ENCODE results near the gene NHS.

The NHS gene

DNA sequence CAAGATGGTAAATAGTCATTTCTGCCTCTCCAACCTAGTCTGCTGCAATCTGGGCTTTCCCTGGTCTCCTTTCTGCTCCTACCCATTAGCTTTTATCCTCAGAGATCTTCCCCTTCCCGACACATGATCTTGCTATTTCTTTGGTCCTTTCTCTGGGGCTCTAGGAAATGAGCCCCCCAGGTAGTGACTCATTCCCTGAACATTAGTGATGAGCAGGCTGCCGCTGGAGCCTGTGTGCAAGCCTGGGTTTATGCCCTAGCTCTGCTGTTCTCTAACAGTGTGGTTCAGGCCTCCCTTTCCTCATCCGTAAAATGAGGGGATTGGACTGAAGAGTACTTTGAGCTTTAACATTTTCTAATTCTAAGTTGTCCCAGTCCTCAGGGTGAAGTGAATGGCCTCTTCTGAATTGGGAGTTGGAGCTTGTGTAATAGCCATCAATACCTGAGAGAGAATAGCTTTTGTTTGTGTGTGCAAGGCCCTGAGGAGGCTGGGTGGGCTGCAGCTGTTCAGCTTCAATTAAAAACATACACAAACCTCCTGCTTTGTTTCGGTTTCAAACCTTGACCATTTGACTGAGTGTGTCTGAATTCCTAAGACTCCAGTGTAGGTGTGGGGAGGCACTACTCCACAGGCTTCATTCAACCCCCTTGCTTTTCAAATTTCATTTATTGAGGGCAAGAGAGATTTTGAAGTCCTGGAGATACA lies 246.7 kb downstream of the NHS start:
- Histone ChIP-seq H3K9me3 (ENCODE audit: control insufficient read depth in 1 of 2, low read length in 2 of 2) (no peaks in the 10 kb centered on the region), H3K27me3 (ENCODE audit: control insufficient read depth in 1 of 2, insufficient read depth in 2 of 2, low read length in 2 of 2) (no peaks in the 10 kb centered on the region), H3K36me3 (ENCODE audit: control insufficient read depth in 1 of 2, insufficient read depth in 2 of 2, low read length in 2 of 2) (no peaks in the 10 kb centered on the region), H3K27ac (ENCODE audit: low read depth, low read length) (no peak overlapping the region), H3K4me3 (ENCODE audit: low read depth in 1 of 2, low read length in 2 of 2) (no peak overlapping the region), H3K9ac (ENCODE audit: low read depth in 1 of 2, low read length in 2 of 2) (no peak overlapping the region), H3K4me1 (ENCODE audit: control insufficient read depth in 1 of 2, insufficient read depth in 2 of 2, low read length in 2 of 2) (no peaks in the 10 kb centered on the region)

DNA sequence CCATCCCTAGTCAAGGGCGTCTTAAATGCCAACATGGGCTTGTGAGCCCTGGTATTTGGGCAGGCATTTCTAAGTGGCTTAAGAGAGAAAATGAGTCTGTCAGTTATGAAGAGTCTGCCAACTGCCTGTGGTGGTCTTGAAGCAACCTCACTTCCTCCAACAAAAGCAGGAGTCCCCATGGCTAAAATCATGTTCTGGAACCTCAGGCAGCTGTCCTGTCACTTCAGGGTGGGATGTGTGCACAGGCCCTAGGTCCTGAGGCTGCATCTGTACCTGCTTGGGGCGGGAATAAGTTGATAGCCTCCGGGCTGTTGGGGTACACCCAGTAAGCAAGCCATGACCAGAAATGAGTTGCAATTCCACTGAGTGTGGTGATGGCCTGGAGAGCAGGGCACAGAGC lies 247.3 kb downstream of the NHS start:
- H3K4me3 ChIP-seq (ENCODE audit: low read depth in 1 of 2, low read length in 2 of 2) = no peak overlapping the region
- no peak overlapping the region for H3K9ac ChIP-seq (ENCODE audit: low read depth in 1 of 2, low read length in 2 of 2)
- H3K36me3 ChIP-seq (ENCODE audit: control insufficient read depth in 1 of 2, insufficient read depth in 2 of 2, low read length in 2 of 2) = no peaks in the 10 kb centered on the region
- H3K27me3 ChIP-seq (ENCODE audit: control insufficient read depth in 1 of 2, insufficient read depth in 2 of 2, low read length in 2 of 2) = no peaks in the 10 kb centered on the region
- no peaks in the 10 kb centered on the region for H3K9me3 ChIP-seq (ENCODE audit: control insufficient read depth in 1 of 2, low read length in 2 of 2)
- H3K27ac ChIP-seq (ENCODE audit: low read depth, low read length) = no peak overlapping the region
- no peaks in the 10 kb centered on the region for H3K4me1 ChIP-seq (ENCODE audit: control insufficient read depth in 1 of 2, insufficient read depth in 2 of 2, low read length in 2 of 2)

DNA sequence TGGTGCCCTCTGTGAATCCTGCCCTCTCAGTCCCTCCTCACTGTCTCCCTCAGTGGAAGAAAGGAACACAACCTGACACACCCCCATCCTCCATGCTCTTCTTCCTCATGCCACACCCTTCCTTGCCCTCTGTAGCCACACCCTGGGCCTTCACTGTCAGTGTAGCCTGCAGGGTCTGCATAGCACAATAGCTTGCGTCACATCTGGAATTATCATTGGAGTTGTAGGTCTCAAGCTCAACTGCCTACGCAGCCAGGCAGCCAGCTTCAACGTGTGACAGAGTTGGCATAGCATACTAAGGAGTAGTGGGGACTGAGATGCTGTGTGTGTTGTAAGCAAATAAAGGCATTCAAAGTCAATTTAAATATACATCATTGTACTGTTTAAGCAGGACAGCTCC lies 248.8 kb downstream of the NHS start:
- Histone ChIP-seq H3K9me3 (ENCODE audit: control insufficient read depth in 1 of 2, low read length in 2 of 2) (no peaks in the 10 kb centered on the region), H3K9ac (ENCODE audit: low read depth in 1 of 2, low read length in 2 of 2) (no peak overlapping the region), H3K4me1 (ENCODE audit: control insufficient read depth in 1 of 2, insufficient read depth in 2 of 2, low read length in 2 of 2) (no peaks in the 10 kb centered on the region), H3K27me3 (ENCODE audit: control insufficient read depth in 1 of 2, insufficient read depth in 2 of 2, low read length in 2 of 2) (no peaks in the 10 kb centered on the region), H3K4me3 (ENCODE audit: low read depth in 1 of 2, low read length in 2 of 2) (no peak overlapping the region), H3K27ac (ENCODE audit: low read depth, low read length) (no peak overlapping the region), H3K36me3 (ENCODE audit: control insufficient read depth in 1 of 2, insufficient read depth in 2 of 2, low read length in 2 of 2) (no peaks in the 10 kb centered on the region)

DNA sequence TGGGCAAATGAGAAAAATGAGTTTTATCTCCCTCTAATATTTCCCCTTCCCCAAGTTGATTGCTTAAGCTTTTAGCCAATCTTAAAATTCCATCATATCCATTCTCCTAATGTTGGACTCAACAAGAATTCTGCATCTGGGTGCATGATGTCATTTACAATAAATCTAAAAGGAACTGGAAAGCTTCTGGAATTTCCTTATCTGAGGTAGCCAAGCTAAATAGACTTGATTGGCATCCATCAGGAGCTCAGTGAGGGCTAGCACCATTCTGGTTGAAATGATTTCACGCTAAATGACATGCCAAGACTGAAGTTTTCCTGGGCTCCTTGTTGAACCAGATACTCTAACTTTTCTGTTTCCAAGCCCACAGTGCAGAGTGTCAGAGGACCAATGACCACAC lies 252.0 kb downstream of the NHS start:
- Histone ChIP-seq H3K27ac (ENCODE audit: low read depth, low read length) (no peak overlapping the region), H3K36me3 (ENCODE audit: control insufficient read depth in 1 of 2, insufficient read depth in 2 of 2, low read length in 2 of 2) (no peaks in the 10 kb centered on the region), H3K9me3 (ENCODE audit: control insufficient read depth in 1 of 2, low read length in 2 of 2) (no peaks in the 10 kb centered on the region), H3K9ac (ENCODE audit: low read depth in 1 of 2, low read length in 2 of 2) (no peak overlapping the region), H3K4me1 (ENCODE audit: control insufficient read depth in 1 of 2, insufficient read depth in 2 of 2, low read length in 2 of 2) (no peaks in the 10 kb centered on the region), H3K27me3 (ENCODE audit: control insufficient read depth in 1 of 2, insufficient read depth in 2 of 2, low read length in 2 of 2) (no peaks in the 10 kb centered on the region), H3K4me3 (ENCODE audit: low read depth in 1 of 2, low read length in 2 of 2) (no peak overlapping the region)

DNA sequence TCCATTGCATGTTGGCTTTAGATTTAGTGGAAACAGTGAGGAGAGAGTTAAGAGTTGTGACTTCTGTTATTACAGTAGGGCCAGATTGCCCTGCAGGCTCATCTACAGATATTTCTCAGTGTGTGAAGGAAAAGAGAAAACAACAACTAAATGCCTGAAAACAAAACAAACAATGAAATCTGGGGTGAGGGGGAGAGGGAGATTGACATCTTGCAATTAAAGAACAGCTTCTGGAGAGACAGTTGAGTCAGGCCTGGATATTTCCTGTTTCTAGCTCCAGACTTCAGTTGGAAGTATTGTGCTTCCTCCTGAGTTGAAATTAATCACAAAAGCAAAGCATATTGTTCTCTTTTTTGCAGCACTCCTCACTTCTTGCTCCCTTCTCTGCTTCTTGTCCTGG lies 254.0 kb downstream of the NHS start:
- H3K36me3 ChIP-seq (ENCODE audit: control insufficient read depth in 1 of 2, insufficient read depth in 2 of 2, low read length in 2 of 2) = no peaks in the 10 kb centered on the region
- H3K9ac ChIP-seq (ENCODE audit: low read depth in 1 of 2, low read length in 2 of 2) = no peak overlapping the region
- H3K27me3 ChIP-seq (ENCODE audit: control insufficient read depth in 1 of 2, insufficient read depth in 2 of 2, low read length in 2 of 2) = no peaks in the 10 kb centered on the region
- H3K9me3 ChIP-seq (ENCODE audit: control insufficient read depth in 1 of 2, low read length in 2 of 2) = no peaks in the 10 kb centered on the region
- H3K4me3 ChIP-seq (ENCODE audit: low read depth in 1 of 2, low read length in 2 of 2) = no peak overlapping the region
- H3K27ac ChIP-seq (ENCODE audit: low read depth, low read length) = no peak overlapping the region
- H3K4me1 ChIP-seq (ENCODE audit: control insufficient read depth in 1 of 2, insufficient read depth in 2 of 2, low read length in 2 of 2) = peaks cover 0 to 10% of the 10 kb centered on the region in 2 donors

DNA sequence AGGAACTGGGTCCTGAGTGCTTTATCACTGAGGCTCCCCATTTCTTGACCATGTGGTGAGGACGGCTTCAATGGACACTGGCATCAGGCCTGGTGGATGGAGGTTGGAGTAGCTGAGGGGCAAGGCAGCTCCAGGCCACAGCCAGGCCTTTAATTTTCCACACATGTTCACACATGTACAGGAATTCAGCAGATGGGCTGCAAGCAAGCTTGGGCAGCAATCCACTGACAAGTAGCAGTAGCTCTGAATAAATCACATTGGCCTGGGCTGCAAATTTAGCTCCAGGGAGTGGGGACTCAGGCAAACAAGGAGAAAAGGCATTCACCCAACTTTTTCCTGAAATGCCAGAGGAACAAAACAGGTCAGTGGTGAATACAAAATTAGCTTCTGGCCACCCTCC lies 254.5 kb downstream of the NHS start:
- peaks cover 0 to 10% of the 10 kb centered on the region in 2 donors for H3K4me1 ChIP-seq (ENCODE audit: control insufficient read depth in 1 of 2, insufficient read depth in 2 of 2, low read length in 2 of 2)
- H3K27me3 ChIP-seq (ENCODE audit: control insufficient read depth in 1 of 2, insufficient read depth in 2 of 2, low read length in 2 of 2) = no peaks in the 10 kb centered on the region
- H3K27ac ChIP-seq (ENCODE audit: low read depth, low read length) = no peak overlapping the region
- no peak overlapping the region for H3K9ac ChIP-seq (ENCODE audit: low read depth in 1 of 2, low read length in 2 of 2)
- H3K36me3 ChIP-seq (ENCODE audit: control insufficient read depth in 1 of 2, insufficient read depth in 2 of 2, low read length in 2 of 2) = no peaks in the 10 kb centered on the region
- H3K4me3 ChIP-seq (ENCODE audit: low read depth in 1 of 2, low read length in 2 of 2) = no peak overlapping the region
- H3K9me3 ChIP-seq (ENCODE audit: control insufficient read depth in 1 of 2, low read length in 2 of 2) = no peaks in the 10 kb centered on the region

DNA sequence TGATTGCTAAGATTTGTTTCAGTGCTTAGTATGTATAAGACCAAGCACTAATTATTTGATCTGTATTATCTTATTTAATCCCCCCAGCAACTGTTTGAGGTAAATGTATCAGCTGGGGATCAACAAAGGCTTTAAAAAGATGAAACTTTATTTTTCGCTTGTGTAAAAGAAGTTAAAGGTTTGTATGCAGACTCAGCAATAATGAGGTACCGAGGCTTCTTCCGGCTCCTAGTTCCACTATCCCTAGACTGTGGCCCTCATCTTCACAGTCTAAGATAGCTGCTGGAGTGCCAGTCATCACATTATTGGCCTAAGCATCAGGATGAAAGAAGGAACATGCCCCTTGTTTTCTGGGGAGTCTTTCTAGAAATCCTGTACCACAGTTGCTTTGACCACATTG lies 256.6 kb downstream of the NHS start:
- H3K4me3 ChIP-seq (ENCODE audit: low read depth in 1 of 2, low read length in 2 of 2) = no peak overlapping the region
- no peaks in the 10 kb centered on the region for H3K27me3 ChIP-seq (ENCODE audit: control insufficient read depth in 1 of 2, insufficient read depth in 2 of 2, low read length in 2 of 2)
- H3K9me3 ChIP-seq (ENCODE audit: control insufficient read depth in 1 of 2, low read length in 2 of 2) = no peaks in the 10 kb centered on the region
- peaks cover 0 to 10% of the 10 kb centered on the region in 2 donors for H3K4me1 ChIP-seq (ENCODE audit: control insufficient read depth in 1 of 2, insufficient read depth in 2 of 2, low read length in 2 of 2)
- H3K27ac ChIP-seq (ENCODE audit: low read depth, low read length) = no peak overlapping the region
- no peaks in the 10 kb centered on the region for H3K36me3 ChIP-seq (ENCODE audit: control insufficient read depth in 1 of 2, insufficient read depth in 2 of 2, low read length in 2 of 2)
- H3K9ac ChIP-seq (ENCODE audit: low read depth in 1 of 2, low read length in 2 of 2) = no peak overlapping the region

DNA sequence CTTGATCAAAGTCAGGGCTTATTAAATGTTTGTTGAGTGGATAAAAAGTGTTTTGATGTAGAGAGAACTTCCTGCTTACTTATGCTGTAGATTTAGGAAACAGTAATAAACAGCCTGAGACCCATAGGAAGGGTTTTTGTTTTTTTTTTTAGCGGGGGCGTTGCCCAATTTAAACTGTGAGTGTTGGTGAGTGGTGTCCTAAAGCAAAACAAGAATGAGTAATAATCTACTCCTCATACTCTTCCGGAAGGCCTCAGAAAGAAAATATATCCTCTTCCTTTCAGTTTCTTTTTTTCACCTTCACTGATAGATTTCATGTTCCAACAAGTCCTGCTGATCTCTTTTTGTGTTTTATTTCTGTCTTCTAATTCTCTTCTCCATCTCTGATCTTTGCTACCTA lies 257.9 kb downstream of the NHS start:
- Histone ChIP-seq H3K27me3 (ENCODE audit: control insufficient read depth in 1 of 2, insufficient read depth in 2 of 2, low read length in 2 of 2) (no peaks in the 10 kb centered on the region), H3K9me3 (ENCODE audit: control insufficient read depth in 1 of 2, low read length in 2 of 2) (no peaks in the 10 kb centered on the region), H3K9ac (ENCODE audit: low read depth in 1 of 2, low read length in 2 of 2) (no peak overlapping the region), H3K4me3 (ENCODE audit: low read depth in 1 of 2, low read length in 2 of 2) (peak overlapping the region in 1 of 2 donors; percentile 5), H3K36me3 (ENCODE audit: control insufficient read depth in 1 of 2, insufficient read depth in 2 of 2, low read length in 2 of 2) (no peaks in the 10 kb centered on the region), H3K4me1 (ENCODE audit: control insufficient read depth in 1 of 2, insufficient read depth in 2 of 2, low read length in 2 of 2) (peaks cover 0 to 10% of the 10 kb centered on the region in 2 donors), H3K27ac (ENCODE audit: low read depth, low read length) (no peak overlapping the region)

DNA sequence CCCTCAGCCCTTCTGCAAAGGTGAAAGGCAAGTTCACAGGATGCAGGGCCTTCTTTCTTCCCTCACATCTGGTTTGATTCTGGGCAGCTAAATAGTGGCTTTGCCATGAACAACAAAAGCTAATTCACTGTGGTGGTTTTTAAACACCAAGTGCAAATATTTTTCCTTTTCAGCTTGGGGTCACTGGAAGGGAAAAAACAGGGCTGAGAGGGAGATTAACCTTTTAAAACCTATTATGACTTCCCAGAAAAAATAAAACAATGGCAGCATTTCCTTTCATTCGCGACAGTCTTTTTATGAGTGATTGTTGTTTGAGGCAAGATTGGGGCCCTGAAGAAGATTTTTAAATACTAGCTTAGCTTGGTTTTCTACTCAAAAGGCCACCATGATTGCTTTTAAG lies 258.5 kb downstream of the NHS start:
- peaks cover 0 to 10% of the 10 kb centered on the region in 2 donors for H3K4me1 ChIP-seq (ENCODE audit: control insufficient read depth in 1 of 2, insufficient read depth in 2 of 2, low read length in 2 of 2)
- no peaks in the 10 kb centered on the region for H3K36me3 ChIP-seq (ENCODE audit: control insufficient read depth in 1 of 2, insufficient read depth in 2 of 2, low read length in 2 of 2)
- H3K4me3 ChIP-seq (ENCODE audit: low read depth in 1 of 2, low read length in 2 of 2) = no peak overlapping the region
- H3K27me3 ChIP-seq (ENCODE audit: control insufficient read depth in 1 of 2, insufficient read depth in 2 of 2, low read length in 2 of 2) = no peaks in the 10 kb centered on the region
- no peaks in the 10 kb centered on the region for H3K9me3 ChIP-seq (ENCODE audit: control insufficient read depth in 1 of 2, low read length in 2 of 2)
- H3K9ac ChIP-seq (ENCODE audit: low read depth in 1 of 2, low read length in 2 of 2) = no peak overlapping the region
- no peak overlapping the region for H3K27ac ChIP-seq (ENCODE audit: low read depth, low read length)

DNA sequence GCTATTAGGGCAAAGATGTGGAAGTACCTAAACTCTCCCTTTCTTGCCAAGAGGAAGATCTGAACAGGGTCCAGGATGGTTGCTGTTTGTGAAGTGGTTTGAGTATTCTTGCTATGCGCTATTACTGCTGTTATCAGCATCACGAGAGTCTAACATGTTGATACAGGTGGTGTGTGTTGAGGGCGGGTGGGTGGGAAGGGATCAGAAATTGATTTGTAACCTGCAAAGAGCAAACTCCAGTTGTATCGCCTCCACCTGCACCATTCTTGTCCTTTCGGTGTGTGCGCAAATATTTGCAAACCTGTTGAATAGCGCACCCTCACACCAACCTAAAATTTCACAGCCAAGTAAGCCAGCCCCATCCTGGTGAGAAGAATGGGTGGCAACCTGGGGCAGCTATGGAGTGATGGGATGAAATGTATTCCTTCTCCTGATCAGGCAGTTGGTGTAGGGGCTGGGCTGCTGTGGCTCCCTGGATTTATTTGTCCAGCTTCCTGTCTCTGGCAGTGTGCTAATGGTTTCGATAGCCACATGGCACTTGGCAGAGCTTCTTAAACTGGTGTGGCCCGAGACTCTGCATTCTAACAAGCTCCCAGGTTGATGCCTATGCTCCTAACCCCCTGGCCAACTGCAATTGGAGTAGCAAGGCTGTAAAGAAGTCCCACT lies 259.7 kb downstream of the NHS start:
- H3K4me3 ChIP-seq (ENCODE audit: low read depth in 1 of 2, low read length in 2 of 2) = peak overlapping the region; percentile 30 to 40
- no peaks in the 10 kb centered on the region for H3K9me3 ChIP-seq (ENCODE audit: control insufficient read depth in 1 of 2, low read length in 2 of 2)
- no peaks in the 10 kb centered on the region for H3K36me3 ChIP-seq (ENCODE audit: control insufficient read depth in 1 of 2, insufficient read depth in 2 of 2, low read length in 2 of 2)
- no peak overlapping the region for H3K27ac ChIP-seq (ENCODE audit: low read depth, low read length)
- H3K9ac ChIP-seq (ENCODE audit: low read depth in 1 of 2, low read length in 2 of 2) = no peak overlapping the region
- peaks cover 0 to 10% of the 10 kb centered on the region in 2 donors for H3K4me1 ChIP-seq (ENCODE audit: control insufficient read depth in 1 of 2, insufficient read depth in 2 of 2, low read length in 2 of 2)
- H3K27me3 ChIP-seq (ENCODE audit: control insufficient read depth in 1 of 2, insufficient read depth in 2 of 2, low read length in 2 of 2) = no peaks in the 10 kb centered on the region
